GM19372 (cell line): ENCODE results near the gene STAP2.

Experiments used
- ATAC-seq: cut with Tn5 transposase; IDR thresholded peaks from one replicate; pipeline ENCODE4 v1.9.1; 2021; ENCODE audit warnings: mild to moderate bottlenecking, low read depth, moderate library complexity; ENCODE audit not compliant: unreplicated experiment

Gene STAP2, protein sequence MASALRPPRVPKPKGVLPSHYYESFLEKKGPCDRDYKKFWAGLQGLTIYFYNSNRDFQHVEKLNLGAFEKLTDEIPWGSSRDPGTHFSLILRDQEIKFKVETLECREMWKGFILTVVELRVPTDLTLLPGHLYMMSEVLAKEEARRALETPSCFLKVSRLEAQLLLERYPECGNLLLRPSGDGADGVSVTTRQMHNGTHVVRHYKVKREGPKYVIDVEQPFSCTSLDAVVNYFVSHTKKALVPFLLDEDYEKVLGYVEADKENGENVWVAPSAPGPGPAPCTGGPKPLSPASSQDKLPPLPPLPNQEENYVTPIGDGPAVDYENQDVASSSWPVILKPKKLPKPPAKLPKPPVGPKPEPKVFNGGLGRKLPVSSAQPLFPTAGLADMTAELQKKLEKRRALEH

DNA sequence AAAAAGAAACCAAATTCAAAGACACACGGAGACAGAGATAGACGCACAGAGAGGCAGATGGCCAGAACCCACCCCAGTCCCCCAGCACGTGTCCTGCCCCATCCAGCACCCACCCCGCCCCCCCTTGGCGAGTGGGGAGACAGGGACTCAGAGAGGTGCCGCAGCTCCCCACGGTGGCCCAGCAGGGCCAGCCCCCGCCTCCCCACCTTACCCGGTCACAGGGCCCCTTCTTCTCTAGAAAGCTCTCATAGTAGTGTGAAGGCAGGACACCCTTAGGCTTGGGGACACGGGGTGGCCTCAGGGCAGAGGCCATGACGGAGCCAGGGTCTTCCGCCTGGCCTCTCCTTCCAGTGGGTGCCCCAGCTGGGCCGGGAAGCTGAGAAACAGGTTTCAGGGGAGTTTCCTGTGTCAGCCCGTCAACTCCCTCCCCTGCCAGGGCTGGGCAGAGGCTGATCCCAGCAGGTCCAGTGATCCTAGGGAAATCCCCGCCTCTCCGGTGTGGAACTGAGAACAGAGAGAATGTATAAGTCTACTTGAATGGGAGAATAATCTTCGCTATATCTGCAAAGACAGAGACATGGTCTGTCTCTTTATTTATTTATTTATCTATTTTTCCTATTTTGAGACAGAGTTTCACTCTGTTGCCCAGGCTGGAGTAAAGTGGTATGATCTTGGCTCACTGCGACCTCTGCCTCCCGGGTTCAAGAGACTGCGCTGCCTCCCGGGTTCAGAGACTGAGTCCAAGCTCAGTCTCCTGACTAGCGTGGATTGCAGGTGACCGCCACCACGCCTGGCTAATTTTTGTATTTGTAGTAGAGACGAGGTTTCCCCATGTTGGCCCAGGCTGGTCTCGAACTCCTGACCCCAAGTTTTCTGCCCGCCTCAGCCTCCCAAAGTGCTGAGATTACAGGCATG lies at the start of gene STAP2:
STAP2 (minus strand) TSS at position 387 of the 915 bp plus-strand sequence; CDS start at position 313, 74 bp downstream.
- no peak for ATAC-seq

DNA sequence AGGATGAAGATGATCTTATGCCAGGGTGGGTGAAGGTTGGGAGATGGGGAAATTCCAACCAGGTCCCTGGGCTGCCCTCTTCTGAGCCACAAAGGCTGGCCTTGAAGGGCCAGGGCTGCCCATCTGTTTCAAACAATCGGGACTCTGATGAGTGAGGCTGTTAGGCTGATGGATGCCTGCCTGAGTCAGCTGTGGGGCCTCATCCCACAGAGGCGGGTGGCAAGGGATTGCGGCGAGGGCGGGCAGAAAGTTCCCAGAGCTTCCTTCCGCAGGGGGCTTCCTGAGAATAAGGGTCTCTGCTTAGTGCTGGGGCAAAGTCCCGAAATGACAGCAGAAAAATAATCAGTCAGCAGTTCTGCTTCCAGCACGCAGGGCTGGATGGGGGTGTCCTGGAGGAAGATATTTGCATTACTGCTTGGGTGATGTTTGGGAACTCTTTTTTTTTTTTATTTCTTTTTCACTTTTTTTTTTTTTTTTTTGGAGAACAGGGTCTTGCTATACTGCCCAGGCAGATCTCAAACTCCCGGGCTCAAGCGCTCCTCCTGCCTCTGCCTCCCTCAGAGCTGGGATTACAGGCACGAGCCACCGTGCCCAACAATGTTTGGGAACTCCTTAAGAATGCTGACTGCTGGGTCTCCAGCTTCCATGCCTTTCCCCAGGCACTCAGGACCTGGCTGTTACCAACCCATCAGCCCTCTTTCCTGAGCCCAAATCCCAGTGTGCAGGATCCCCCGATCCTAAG lies 47.6 kb upstream of the STAP2 start:
- no peak for ATAC-seq

DNA sequence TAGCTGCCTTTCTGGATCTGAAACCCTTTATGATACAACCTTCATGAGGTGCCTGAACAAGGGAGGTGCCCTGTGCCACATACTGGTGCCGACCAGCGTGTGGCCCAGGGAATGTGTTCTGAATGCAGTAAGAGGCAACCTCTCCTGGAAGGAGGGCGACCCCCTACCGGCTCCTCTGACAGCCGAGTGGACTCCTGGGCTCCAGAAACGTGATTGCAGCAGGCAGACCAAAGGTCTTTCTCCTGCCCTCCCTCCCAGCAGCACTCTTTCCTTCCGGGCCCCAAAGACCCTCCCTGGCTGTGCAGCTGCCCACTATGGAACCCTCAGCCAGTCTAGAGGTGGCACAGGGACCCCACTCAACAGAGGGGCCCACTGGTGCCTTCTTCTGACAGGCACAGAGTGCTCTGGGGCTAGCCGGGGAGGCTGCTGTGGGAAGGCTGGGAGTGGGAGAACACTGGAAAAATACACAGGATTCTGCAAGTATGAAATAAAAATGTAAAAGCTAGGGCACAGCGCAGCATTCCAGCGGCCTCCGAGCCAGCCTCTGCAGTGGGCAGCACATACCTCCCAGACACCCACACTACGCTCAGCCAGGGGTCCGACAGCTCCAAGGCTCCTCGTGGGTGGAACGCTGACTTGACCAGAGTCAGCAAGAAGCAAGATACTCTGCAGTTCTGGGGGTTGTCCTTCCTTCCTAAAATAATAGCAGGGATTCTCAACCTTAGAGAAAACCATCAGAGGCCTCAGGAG lies 46.8 kb upstream of the STAP2 start:
- ATAC-seq = no peak

DNA sequence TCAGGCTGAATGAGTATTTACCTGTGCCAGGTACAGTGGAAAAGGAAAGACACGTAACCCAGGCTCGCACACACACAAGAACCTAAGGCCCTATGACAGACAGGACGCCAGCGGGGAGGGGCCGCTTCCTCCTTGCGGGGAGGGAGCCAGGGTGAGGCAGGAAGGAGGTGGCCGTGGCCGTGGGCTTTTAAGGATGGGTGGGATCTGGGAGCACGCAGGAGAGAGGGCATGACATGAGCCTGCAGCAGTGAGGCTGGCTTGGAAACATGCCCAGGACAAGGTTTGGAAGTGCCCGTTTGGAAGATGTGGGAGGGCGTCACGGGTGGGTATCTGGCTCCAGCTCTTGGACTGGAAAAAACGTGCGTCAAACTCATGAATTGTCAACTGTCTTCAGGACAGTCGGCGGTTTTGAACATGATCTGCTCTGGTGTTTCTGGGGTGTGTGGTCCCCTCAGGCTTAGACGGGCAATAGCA lies 41.7 kb upstream of the STAP2 start:
- no peak for ATAC-seq

DNA sequence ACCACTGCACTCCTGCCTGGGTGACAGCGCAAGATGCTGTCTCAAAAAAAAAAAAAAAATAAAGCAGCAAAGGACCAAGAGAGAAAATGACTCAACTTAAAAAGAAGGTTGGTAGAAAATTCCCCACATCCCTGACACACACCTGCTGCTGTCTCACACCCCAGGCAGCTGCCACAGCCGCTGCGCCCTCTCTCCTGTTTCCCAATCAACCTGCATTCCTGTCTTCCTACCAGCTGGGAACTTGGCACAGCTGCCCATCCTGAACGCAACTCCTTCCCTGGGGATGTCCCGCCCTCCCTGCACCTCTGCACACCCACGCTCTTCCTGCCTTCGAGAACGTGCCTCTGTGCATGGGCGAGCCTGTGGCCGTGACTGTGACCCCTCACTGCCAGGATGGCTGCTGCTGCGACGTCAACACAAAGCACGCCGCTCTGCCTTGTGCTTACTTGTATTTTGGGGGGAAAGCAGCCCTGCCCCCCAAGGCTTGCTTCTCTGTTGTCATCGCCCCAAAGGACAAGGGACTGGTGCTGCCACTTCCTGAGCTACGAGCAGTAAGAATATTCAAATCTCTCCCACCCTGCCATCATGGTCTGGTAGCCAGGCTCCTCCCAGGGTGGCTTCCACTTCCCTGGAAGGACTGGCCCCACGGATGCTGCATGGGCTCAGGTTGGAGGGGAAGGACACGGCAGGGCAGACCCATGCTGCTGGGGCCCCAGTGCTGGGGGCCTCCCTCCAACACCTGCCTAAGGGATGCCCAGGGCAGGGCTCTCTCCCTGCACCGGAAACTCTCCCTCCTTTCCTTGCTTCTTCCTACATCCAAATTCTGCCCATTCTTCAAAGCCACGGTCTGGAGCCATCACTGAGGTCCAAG lies 41.0 kb upstream of the STAP2 start:
- no peak for ATAC-seq

DNA sequence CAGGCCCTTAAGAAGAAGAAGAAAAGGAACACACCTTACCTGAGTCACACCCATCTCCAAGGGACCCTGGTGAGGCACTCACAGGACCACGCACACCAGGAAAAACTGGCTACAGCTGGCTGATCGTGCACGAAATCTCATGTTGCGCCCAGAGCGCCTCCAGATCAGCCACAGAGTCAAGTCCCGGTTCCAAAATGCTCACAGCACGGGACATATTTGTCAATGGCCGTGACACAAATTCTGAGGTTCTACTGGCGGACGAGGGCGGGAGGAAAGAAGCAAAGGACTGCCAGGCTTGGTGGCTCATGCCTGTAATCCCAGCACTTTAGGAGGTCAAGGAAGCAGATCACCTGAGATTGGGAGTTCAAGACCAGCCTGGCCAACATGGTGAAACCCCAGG lies 40.3 kb upstream of the STAP2 start:
- ATAC-seq = no peak

DNA sequence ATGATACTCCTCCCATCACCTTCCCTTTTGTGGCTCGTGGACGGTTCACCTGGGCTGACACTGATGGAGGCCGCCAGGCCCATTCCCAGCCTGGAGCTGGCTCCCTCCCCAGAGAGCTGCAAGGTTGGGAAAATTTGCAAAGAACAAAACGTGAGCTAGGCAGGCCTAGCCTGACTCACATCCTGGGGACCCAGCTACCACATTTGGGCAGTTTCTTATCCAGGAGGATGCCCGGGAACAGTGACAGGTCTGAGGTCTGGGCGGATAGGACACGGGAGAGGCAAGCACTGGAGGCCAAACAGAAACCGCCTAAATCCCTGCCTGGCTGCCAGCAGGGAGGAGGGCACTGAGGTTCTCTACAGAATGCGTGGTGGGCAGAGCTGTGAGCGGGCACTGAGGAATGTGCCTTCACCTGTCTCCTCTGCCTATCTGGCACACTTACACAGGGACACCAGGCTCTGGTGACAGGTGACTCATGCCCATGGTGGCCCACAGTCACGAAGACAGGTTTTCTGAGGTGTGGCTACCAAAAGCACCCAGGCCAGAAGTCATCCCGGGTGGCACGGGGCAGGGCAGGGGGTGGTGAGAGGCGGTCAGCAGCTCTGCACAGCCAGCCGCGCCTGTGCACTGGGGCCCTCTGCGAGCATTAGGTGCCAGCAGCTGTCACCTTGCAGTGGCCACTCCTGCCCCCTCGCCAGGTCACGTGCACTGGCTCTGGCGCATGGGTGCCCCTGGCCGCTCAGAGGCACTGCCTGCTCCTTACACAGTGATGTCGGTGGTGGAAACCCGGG lies 38.6 kb upstream of the STAP2 start:
- no peak for ATAC-seq

DNA sequence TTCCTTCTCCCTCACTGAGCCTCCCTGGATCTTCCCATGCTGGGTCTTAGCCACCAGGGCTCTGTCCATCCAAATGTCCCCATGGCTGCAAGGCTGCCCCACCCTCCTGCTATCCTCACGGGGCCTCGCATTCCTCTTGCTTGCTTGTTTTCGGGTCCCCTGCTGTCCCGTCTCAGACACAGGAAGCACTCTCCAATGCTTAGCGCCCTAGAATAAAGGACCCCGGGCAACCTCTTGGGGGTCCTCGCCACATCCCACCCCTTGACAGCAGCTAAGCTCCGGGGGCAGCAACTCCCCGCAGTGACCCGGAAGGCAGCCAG lies 38.0 kb upstream of the STAP2 start:
- no peak for ATAC-seq

DNA sequence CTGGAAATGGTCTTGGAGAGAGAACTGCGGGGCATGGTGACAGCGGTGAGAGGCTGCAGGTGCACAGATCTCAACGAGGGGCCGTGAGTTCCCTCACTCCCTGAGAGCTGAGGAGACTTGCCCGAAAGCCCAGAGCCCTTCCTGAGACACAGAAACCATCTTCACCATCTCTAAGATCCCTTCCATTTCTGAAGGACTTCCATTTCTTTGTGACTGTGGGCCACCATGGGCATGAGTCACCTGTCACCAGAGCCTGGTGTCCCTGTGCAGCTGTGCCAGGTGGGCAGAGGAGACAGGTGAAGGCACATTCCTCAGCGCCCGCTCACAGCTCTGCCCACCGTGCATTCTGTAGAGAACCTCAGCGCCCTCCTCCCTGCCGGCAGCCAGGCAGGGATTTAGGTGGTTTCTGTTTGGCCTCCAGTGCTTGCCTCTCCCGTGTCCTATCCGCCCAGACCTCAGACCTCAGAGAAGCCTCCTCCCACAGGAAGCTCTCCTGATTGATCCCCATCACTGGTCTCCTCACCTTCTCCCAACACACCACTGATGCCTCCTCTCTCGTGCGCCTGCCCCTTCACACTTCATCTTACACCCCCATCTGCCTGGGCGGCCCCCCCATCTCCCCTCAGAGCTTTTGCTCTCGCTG lies 37.5 kb upstream of the STAP2 start:
- no peak for ATAC-seq

DNA sequence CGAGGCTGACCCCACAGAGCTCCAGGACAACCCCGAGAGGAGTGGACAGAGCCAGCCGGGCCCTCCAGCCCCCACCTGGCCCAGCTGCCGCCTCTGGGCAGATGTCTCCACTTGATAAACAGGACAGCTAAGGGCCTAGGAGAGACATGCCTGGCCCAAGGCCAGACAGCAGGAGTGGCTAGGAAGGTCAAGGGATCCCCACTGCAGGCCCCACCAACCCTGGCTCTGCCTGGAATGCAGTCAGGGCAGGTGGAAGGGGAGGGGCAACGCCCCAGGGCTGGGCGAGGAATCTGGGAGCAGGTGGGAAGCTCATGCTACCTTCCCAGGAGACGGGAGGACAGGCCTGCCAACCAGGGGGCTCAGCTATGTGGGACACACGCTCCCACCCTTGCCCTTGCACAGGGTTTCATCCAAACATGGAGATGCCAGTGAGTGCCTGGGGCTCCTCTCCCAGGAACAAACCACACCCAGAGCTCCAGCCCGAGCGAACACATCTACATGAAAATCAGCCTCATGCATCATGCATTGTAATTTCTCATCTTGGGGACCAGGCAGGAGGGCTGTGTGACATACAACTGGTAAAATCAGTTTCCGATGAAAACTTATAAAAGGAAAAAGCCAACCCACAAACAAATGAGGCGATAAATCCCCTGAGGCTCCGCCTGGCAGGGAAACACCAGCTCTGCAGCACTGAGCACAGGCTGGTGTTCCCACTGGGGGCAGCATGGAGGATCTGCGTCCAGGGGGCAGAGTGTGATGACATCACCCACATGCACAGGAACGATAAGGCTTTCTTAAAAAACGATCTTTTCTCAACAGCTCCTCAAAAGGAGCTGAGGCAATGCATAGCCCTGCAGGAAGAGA lies 36.8 kb upstream of the STAP2 start:
- ATAC-seq = no peak

DNA sequence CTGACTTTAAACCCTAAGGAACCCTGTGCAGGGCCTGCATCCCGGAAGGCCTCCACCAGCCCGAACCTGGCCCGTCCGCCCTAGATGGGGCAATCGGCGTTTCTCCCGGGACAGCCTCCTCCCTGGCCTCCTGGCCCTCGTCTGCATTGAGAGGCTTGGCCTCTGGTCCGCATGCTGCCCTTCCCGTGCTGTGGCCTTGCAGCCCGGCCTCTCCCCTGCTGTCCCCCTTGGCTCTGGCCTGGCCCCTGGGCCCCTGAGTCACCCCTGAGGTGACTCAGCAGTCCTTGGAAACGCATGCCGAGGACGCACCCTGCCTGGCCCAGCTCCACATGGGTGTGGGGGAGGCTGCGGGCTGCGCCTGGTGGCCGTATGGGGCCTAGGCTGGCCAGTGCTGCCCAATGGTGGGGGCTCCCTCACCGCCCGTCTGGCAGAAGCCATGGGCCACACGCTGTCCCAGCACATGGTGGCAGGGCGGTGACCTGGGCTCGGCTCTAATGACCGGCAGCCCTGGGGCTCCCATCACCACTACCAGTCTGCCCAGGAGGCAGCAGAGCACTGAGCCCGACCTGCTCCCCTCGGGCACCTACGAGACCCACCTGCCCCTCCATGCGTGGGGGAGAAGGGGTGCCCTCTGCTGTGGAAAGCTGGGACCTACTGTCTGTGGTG lies 36.0 kb upstream of the STAP2 start:
- ATAC-seq = no peak

DNA sequence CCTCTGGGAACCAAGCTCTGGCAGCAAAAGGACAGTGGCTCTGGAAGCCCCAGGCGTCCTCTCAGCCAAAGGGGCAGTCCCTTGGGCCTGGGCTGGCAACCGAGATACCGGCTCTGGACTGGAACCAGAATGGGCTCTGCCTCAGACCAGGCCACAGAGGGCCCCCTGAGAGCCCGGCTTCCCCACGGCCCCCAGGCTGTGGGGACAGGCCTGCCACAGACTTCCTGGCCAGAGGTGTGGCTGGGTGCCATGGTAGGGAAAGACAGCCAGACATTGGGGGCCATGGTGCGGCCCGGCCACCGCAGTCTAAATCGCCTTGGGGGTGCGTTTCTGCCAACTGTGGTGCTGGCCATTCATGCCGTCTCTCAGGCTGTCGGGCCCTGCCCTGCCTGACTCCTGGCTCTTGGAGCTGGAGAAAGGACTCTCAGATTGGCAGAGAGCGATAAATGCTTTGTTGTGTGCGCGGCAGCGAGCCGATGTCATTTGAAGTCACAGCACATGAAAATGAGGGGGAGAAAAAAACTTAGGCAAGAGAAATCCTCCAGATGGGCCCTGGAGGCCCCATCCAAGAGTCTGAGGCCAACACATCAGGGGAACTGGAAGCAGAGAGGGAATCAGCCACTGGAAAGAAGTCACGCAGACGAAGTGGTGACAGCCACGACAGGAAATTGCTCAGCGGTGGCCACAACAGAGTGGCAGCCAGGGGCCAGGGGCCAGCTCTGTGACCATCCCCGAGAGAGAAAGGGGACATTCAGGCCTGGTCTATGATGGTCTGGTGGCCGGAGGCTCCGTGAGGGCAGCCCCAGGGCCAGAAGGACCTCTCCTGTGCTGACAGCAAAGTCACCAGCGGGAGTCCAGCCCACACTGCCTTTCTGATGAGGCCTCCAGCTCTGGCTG lies 35.2 kb upstream of the STAP2 start:
- no peak for ATAC-seq

DNA sequence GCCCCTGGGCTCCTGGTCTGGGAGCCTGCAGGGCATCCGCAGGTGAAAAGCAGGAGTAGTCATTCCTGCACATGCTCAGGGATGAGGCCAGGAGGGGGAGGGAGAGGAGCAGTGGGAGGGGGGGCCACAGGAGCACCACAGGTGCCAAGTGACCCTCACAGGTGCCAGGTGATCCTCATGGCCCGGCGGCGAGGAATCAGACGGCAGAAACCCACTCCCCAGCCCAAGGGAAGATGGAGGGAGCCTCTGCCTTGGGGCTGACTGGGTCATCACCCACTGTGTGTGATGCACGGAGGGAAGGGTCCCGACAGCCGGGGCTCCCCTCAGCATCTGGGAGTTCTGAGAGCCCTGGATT lies 34.4 kb upstream of the STAP2 start:
- ATAC-seq = no peak

DNA sequence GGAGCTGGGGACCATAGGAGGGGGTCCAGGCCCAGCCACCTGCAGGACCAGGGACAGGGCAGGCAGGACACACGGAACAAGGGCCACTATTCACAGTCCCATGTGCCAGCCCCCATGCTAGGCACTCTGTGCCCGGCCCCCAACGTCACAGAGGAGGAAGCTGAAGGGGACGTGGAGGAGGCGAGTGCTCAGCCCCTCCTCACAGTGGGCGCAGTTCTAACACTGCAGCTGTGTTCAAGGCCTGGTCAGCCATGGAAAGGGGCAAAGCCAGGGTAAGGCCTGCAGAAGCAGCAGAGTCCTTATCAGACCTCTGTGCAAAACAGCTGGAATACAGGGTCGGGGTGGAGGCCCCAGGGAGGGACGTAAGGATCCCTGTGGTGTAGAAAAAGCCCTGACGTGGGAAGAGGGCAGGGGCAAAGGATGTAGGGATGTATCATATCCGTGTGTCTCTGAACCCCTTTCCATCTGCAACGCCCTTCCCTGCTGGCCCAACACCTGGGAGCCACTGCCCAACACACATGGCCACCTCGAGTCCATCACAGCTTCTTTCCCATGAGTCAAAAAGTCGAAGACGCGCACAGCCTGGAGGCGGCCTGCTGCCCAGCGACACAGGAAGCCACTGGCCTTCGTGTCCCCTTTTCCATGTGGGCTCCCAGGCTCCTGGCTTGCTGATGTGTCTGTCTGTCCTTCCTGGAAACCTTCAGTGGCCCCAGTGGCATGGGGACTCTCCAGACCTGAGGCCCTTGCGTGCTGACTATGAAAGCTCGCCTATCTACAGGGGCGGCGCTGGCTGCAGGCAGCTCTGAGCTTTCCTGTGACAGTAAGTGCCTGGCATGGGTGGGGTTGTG lies 33.8 kb upstream of the STAP2 start:
- no peak for ATAC-seq
